PC-3 (cell line): ENCODE results near the gene GNG8.

Experiments used
- CTCF ChIP-seq: fragments of 300-600 bp; sonication (generic); conservative IDR thresholded peaks from 2 replicates; pipeline ENCODE4 v1.5.1; 2017; ENCODE audit warnings: antibody characterized with exemption, low read depth, mild to moderate bottlenecking, low read length
- EZH2 ChIP-seq: fragments of 300-600 bp; sonication (generic); IDR thresholded peaks from one replicate; pipeline ENCODE4 v1.6.1; 2017; ENCODE audit warnings: antibody characterized with exemption, mild to moderate bottlenecking, low read length; ENCODE audit not compliant: unreplicated experiment

GRCh38 chr19:46625731-46626130, 10.3 kb downstream of the GNG8 start:
- TF ChIP-seq EZH2: no peak
- no peak for TF ChIP-seq CTCF
